ENCODE measurements around the gene AP3S2.

The AP3S2 gene

GRCh38 chr15:89912145-89912673, 18.4 kb upstream of the AP3S2 start:
- no peaks in the 10 kb centered on the region for H3K4me1 ChIP-seq (ENCODE audit: insufficient read depth, low read length, poor library complexity, severe bottlenecking)
- no peaks in the 10 kb centered on the region for H3K9me3 ChIP-seq (ENCODE audit: insufficient read depth, low read depth, low read length)
- no peaks in the 10 kb centered on the region for H3K36me3 ChIP-seq (ENCODE audit: insufficient read depth, low read length)
- no peak overlapping the region for H2AFZ ChIP-seq (ENCODE audit: low read length)
- H3K4me2 ChIP-seq (ENCODE audit: low read depth, low read length, poor library complexity, severe bottlenecking): no peak overlapping the region
- H4K20me1 ChIP-seq (ENCODE audit: insufficient read depth, low read length, poor library complexity, severe bottlenecking): no peaks in the 10 kb centered on the region
- no peaks in the 10 kb centered on the region for H3F3A ChIP-seq (ENCODE audit: low read depth)
- no peak overlapping the region for H3K9ac ChIP-seq (ENCODE audit: low read depth, low read length, poor library complexity, severe bottlenecking)
- no peaks in the 10 kb centered on the region for H3K79me2 ChIP-seq (ENCODE audit: insufficient read depth, low read length)
- no peaks in the 10 kb centered on the region for H3K27me3 ChIP-seq (ENCODE audit: insufficient read depth, low read length, poor library complexity, severe bottlenecking)
- no peak overlapping the region for H3K4me3 ChIP-seq (ENCODE audit: low read length, poor library complexity, severe bottlenecking)
- TF ChIP-seq EZH2phosphoT487 (IDR thresholded peaks at IDR 0.05; ENCODE audit: borderline replicate concordance): no peak
- no peak for TF ChIP-seq CTCF (conservative IDR thresholded peaks at IDR 0.05; ENCODE audit: low read length)
- H3K9me2 ChIP-seq (replicated peaks; ENCODE audit: low read depth, low read length): no peaks in the 10 kb centered on the region

- Histone ChIP-seq H3K4me1 (ENCODE audit: insufficient read depth, low read length, poor library complexity, severe bottlenecking) (no peaks in the 10 kb centered on the region), H4K20me1 (ENCODE audit: insufficient read depth, low read length, poor library complexity, severe bottlenecking) (no peaks in the 10 kb centered on the region), H3K9me2 (replicated peaks; ENCODE audit: low read depth, low read length) (no peaks in the 10 kb centered on the region), H3K4me3 (ENCODE audit: low read length, poor library complexity, severe bottlenecking) (no peak overlapping the region), H3K36me3 (ENCODE audit: insufficient read depth, low read length) (no peaks in the 10 kb centered on the region), H3K79me2 (ENCODE audit: insufficient read depth, low read length) (no peaks in the 10 kb centered on the region), H2AFZ (ENCODE audit: low read length) (no peak overlapping the region), H3K9me3 (ENCODE audit: insufficient read depth, low read depth, low read length) (no peaks in the 10 kb centered on the region), H3K27me3 (ENCODE audit: insufficient read depth, low read length, poor library complexity, severe bottlenecking) (no peaks in the 10 kb centered on the region), H3F3A (ENCODE audit: low read depth) (no peaks in the 10 kb centered on the region), H3K4me2 (ENCODE audit: low read depth, low read length, poor library complexity, severe bottlenecking) (no peak overlapping the region), H3K9ac (ENCODE audit: low read depth, low read length, poor library complexity, severe bottlenecking) (no peak overlapping the region)
- TF ChIP-seq EZH2phosphoT487 (IDR thresholded peaks at IDR 0.05; ENCODE audit: borderline replicate concordance) (no peak), CTCF (conservative IDR thresholded peaks at IDR 0.05; ENCODE audit: low read length) (no peak)
Observed at GRCh38 chr15:89910891-89911626, 17.3 kb upstream of the AP3S2 start.

GRCh38 chr15:89909611-89910010, 15.8 kb upstream of the AP3S2 start:
- Histone ChIP-seq H3K9me2 (replicated peaks; ENCODE audit: low read depth, low read length) (no peaks in the 10 kb centered on the region), H3K4me3 (ENCODE audit: low read length, poor library complexity, severe bottlenecking) (no peak overlapping the region)
- no peak for TF ChIP-seq CTCF (conservative IDR thresholded peaks at IDR 0.05; ENCODE audit: low read length)
- no peak for TF ChIP-seq EZH2phosphoT487 (IDR thresholded peaks at IDR 0.05; ENCODE audit: borderline replicate concordance)

More at GRCh38 chr15:89909611-89910010, 15.8 kb upstream of the AP3S2 start:
- H4K20me1 ChIP-seq (ENCODE audit: insufficient read depth, low read length, poor library complexity, severe bottlenecking): no peaks in the 10 kb centered on the region
- H3K27me3 ChIP-seq (ENCODE audit: insufficient read depth, low read length, poor library complexity, severe bottlenecking): no peaks in the 10 kb centered on the region
- H3K9ac ChIP-seq (ENCODE audit: low read depth, low read length, poor library complexity, severe bottlenecking): no peak overlapping the region
- H3F3A ChIP-seq (ENCODE audit: low read depth): no peaks in the 10 kb centered on the region
- no peaks in the 10 kb centered on the region for H3K36me3 ChIP-seq (ENCODE audit: insufficient read depth, low read length)
- no peaks in the 10 kb centered on the region for H3K79me2 ChIP-seq (ENCODE audit: insufficient read depth, low read length)
- no peaks in the 10 kb centered on the region for H3K4me1 ChIP-seq (ENCODE audit: insufficient read depth, low read length, poor library complexity, severe bottlenecking)
- H2AFZ ChIP-seq (ENCODE audit: low read length): no peak overlapping the region
- no peak overlapping the region for H3K4me2 ChIP-seq (ENCODE audit: low read depth, low read length, poor library complexity, severe bottlenecking)
- H3K9me3 ChIP-seq (ENCODE audit: insufficient read depth, low read depth, low read length): no peaks in the 10 kb centered on the region

Measured in Loucy (cell line).